DOHH2 (cell line): ENCODE data around the gene LAMC1.

Source experiments
- H3F3A ChIP-seq: fragments of 200-600 bp; sonication (generic), shearing (Covaris generic); 2 replicates; pipeline ENCODE4 v1.6.0; 2016; ENCODE audit warnings: antibody characterized with exemption, mild to moderate bottlenecking; ENCODE audit not compliant: control insufficient read depth, insufficient read depth
- H3K27ac ChIP-seq: fragments of 200-600 bp; sonication (generic); 2 replicates; pipeline ENCODE4 v1.5.1; 2014; ENCODE audit warnings: low read depth, mild to moderate bottlenecking, low read length, moderate library complexity
- H3K27me3 ChIP-seq: fragments of 200-600 bp; sonication (generic); 2 replicates; pipeline ENCODE4 v1.6.1; 2014; ENCODE audit warnings: mild to moderate bottlenecking, low read length, mixed read lengths; ENCODE audit not compliant: control insufficient read depth
- H3K36me3 ChIP-seq: fragments of 200-600 bp; sonication (generic); 2 replicates; pipeline ENCODE4 v1.6.1; 2014; ENCODE audit warnings: mild to moderate bottlenecking, low read length, moderate library complexity, mixed read lengths; ENCODE audit not compliant: control insufficient read depth
- H3K4me1 ChIP-seq: fragments of 200-600 bp; sonication (generic); 2 replicates; pipeline ENCODE4 v1.6.1; 2014; ENCODE audit warnings: mild to moderate bottlenecking, low read length, mixed read lengths; ENCODE audit not compliant: control insufficient read depth
- H3K4me2 ChIP-seq: fragments of 200-600 bp; sonication (generic); 2 replicates; pipeline ENCODE4 v1.6.0; 2014; ENCODE audit warnings: mild to moderate bottlenecking, low read length, moderate library complexity
- H3K4me3 ChIP-seq: fragments of 200-600 bp; sonication (generic); 2 replicates; pipeline ENCODE4 v1.5.1; 2014; ENCODE audit warnings: mild to moderate bottlenecking, low read length, mixed read lengths
- H3K79me2 ChIP-seq: fragments of 200-600 bp; sonication (generic); 2 replicates; pipeline ENCODE4 v1.6.1; 2014; ENCODE audit warnings: mild to moderate bottlenecking, low read length, mixed read lengths; ENCODE audit not compliant: control insufficient read depth
- H3K9me2 ChIP-seq: fragments of 200-600 bp; sonication (generic); replicated peaks from 2 replicates; pipeline ENCODE4 v1.6.1; 2014; ENCODE audit warnings: mild to moderate bottlenecking, low read length, mixed read lengths; ENCODE audit not compliant: control insufficient read depth
- H3K9me3 ChIP-seq: fragments of 200-600 bp; sonication (generic); 2 replicates; pipeline ENCODE4 v1.6.1; 2014; ENCODE audit warnings: antibody characterized with exemption, low read length, mixed read lengths; ENCODE audit not compliant: control insufficient read depth, insufficient read depth
- H4K20me1 ChIP-seq: fragments of 200-600 bp; sonication (generic); 2 replicates; pipeline ENCODE4 v1.6.0; 2014; ENCODE audit warnings: low read depth, mild to moderate bottlenecking, antibody characterized with exemption, low read length, moderate library complexity; ENCODE audit not compliant: control insufficient read depth, insufficient read depth
- EZH2phosphoT487 ChIP-seq: fragments of 200-600 bp; sonication (generic); IDR thresholded peaks from 2 replicates; pipeline ENCODE4 v1.6.1; 2017; ENCODE audit warnings: borderline replicate concordance, mild to moderate bottlenecking, antibody characterized with exemption, low read length, moderate library complexity, mixed read lengths
- TF ChIP-seq, protein P1 (sequence below): fragments of 200-600 bp; sonication (generic); IDR thresholded peaks from one replicate; pipeline ENCODE4 v1.5.1; 2014; ENCODE audit warnings: antibody characterized with exemption, mild to moderate bottlenecking, low read depth, low read length; ENCODE audit not compliant: poor library complexity, severe bottlenecking

LAMC1 gene

GRCh38 chr1:183161391-183161790 lies 138.2 kb downstream of the LAMC1 start:
- no peaks in the 10 kb centered on the region for H3K9me3 ChIP-seq
- no peaks in the 10 kb centered on the region for H3F3A ChIP-seq
- no peaks in the 10 kb centered on the region for H4K20me1 ChIP-seq
- TF ChIP-seq EZH2phosphoT487: no peak
- TF ChIP-seq, protein P1, sequence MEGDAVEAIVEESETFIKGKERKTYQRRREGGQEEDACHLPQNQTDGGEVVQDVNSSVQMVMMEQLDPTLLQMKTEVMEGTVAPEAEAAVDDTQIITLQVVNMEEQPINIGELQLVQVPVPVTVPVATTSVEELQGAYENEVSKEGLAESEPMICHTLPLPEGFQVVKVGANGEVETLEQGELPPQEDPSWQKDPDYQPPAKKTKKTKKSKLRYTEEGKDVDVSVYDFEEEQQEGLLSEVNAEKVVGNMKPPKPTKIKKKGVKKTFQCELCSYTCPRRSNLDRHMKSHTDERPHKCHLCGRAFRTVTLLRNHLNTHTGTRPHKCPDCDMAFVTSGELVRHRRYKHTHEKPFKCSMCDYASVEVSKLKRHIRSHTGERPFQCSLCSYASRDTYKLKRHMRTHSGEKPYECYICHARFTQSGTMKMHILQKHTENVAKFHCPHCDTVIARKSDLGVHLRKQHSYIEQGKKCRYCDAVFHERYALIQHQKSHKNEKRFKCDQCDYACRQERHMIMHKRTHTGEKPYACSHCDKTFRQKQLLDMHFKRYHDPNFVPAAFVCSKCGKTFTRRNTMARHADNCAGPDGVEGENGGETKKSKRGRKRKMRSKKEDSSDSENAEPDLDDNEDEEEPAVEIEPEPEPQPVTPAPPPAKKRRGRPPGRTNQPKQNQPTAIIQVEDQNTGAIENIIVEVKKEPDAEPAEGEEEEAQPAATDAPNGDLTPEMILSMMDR: no peak
- H3K4me2 ChIP-seq: no peak overlapping the region
- no peaks in the 10 kb centered on the region for H3K9me2 ChIP-seq
- no peaks in the 10 kb centered on the region; the same call in 1 of the 2 replicates for H3K27me3 ChIP-seq
- no peak overlapping the region for H3K4me3 ChIP-seq
- H3K36me3 ChIP-seq: no peaks in the 10 kb centered on the region
- no peaks in the 10 kb centered on the region for H3K79me2 ChIP-seq
- no peaks in the 10 kb centered on the region for H3K4me1 ChIP-seq
- no peak overlapping the region for H3K27ac ChIP-seq

GRCh38 chr1:183163316-183163715 lies 140.1 kb downstream of the LAMC1 start:
- no peaks in the 10 kb centered on the region for H3F3A ChIP-seq
- no peaks in the 10 kb centered on the region for H4K20me1 ChIP-seq
- no peaks in the 10 kb centered on the region for H3K36me3 ChIP-seq
- H3K79me2 ChIP-seq: no peaks in the 10 kb centered on the region
- H3K27me3 ChIP-seq: no peaks in the 10 kb centered on the region; the same call in 1 of the 2 replicates
- no peaks in the 10 kb centered on the region for H3K9me3 ChIP-seq
- no peaks in the 10 kb centered on the region for H3K9me2 ChIP-seq
- TF ChIP-seq, protein P1: no peak
- no peak for TF ChIP-seq EZH2phosphoT487
- no peak overlapping the region for H3K4me3 ChIP-seq
- H3K27ac ChIP-seq: no peak overlapping the region
- H3K4me1 ChIP-seq: no peaks in the 10 kb centered on the region
- H3K4me2 ChIP-seq: no peak overlapping the region

DNA sequence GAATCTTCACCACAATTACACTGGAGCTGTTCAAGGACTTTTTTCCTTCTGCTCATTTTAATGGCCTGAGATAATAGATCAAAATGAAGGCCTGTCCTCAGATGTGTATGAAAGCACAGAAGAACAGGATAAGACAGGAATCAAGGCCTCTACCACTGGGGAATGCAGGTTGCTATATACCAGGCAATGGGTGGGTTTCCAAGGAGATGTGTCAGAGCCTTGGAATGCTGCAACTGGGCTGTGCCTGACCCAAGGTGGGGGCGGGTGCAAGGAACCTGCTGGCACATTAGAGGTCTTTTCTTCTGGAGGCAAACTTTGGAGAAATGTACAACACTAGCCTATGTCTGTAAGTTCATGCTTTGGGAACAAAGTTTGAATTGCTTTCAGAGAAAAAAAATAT lies 141.1 kb downstream of the LAMC1 start:
- H3F3A ChIP-seq: no peaks in the 10 kb centered on the region
- no peaks in the 10 kb centered on the region for H3K79me2 ChIP-seq
- no peak overlapping the region for H3K27ac ChIP-seq
- H3K4me2 ChIP-seq: no peak overlapping the region
- no peak for TF ChIP-seq EZH2phosphoT487
- TF ChIP-seq, protein P1: no peak
- peaks cover 2% of the 10 kb centered on the region; the same call in 1 of the 2 replicates for H3K27me3 ChIP-seq
- H3K4me3 ChIP-seq: no peak overlapping the region
- no peaks in the 10 kb centered on the region for H3K4me1 ChIP-seq
- no peaks in the 10 kb centered on the region for H3K9me2 ChIP-seq
- H3K36me3 ChIP-seq: no peaks in the 10 kb centered on the region
- no peaks in the 10 kb centered on the region for H3K9me3 ChIP-seq
- no peaks in the 10 kb centered on the region for H4K20me1 ChIP-seq
